Activated CD8-positive, alpha-beta T cell treated with anti-CD3 and anti-CD28 coated beads, Interleukin-2, amount 10 ng/mL, durations not matched to agents 7 days and 5 days (primary cell): ENCODE measurements around the gene PIAS3. TPM values are rescaled to one million over a fixed set of nuclear protein-coding genes. Genes with fewer than 3 reads are reported as not detected.
"Not testable (repeated sequence)": the region's sequence is repeated elsewhere in the genome, so short reads cannot be mapped to it uniquely, and the experiment has no call there.

Source experiments
- ATAC-seq: fragments of 150-1000 bp; cut with Tn5 transposase; one replicate; pipeline ENCODE4 v1.10.0; 2021; ENCODE audit warnings: moderate library complexity
- CTCF ChIA-PET: fragments of 350-600 bp; sonication (Branson Sonifier 250); formaldehyde crosslinking; loops from one replicate; lab custom pipeline; 2021; ENCODE audit warnings: antibody characterized with exemption; lab: Charles Lee
- POLR2A ChIA-PET: fragments of 350-600 bp; sonication (Branson Sonifier 250); formaldehyde crosslinking; loops from one replicate; lab custom pipeline; 2021; ENCODE audit warnings: antibody characterized with exemption; lab: Charles Lee
- DNase-seq: peaks from one replicate; pipeline ENCODE4 v3.0.0-alpha.2; 2020
- H3K27ac Mint-ChIP-seq: one replicate; pipeline ENCODE4 v1.8.0; 2021; ENCODE audit warnings: mild to moderate bottlenecking, mixed read lengths
- H3K27me3 Mint-ChIP-seq: one replicate; pipeline ENCODE4 v1.8.0; 2021; ENCODE audit warnings: low read depth, mixed read lengths
- H3K36me3 Mint-ChIP-seq: one replicate; pipeline ENCODE4 v1.8.0; 2021; ENCODE audit warnings: low read depth, mixed read lengths
- H3K4me1 Mint-ChIP-seq: one replicate; pipeline ENCODE4 v1.8.0; 2021; ENCODE audit warnings: low read depth, mixed read lengths
- H3K4me3 Mint-ChIP-seq: one replicate; pipeline ENCODE4 v1.8.0; 2021; ENCODE audit warnings: mild to moderate bottlenecking, mixed read lengths
- H3K9me3 Mint-ChIP-seq: one replicate; pipeline ENCODE4 v1.8.0; 2022; ENCODE audit warnings: mixed read lengths; ENCODE audit not compliant: insufficient read depth
- total RNA-seq, 2 experiments: library from RNA; stranded (reverse); gene quantifications; one replicate each; pipeline ENCODE4 v1.2.3, GENCODE V29; 2021

Gene PIAS3
- total RNA-seq, 2 experiments from 2014 or later, result 19.8 to 23.7 TPM

DNA sequence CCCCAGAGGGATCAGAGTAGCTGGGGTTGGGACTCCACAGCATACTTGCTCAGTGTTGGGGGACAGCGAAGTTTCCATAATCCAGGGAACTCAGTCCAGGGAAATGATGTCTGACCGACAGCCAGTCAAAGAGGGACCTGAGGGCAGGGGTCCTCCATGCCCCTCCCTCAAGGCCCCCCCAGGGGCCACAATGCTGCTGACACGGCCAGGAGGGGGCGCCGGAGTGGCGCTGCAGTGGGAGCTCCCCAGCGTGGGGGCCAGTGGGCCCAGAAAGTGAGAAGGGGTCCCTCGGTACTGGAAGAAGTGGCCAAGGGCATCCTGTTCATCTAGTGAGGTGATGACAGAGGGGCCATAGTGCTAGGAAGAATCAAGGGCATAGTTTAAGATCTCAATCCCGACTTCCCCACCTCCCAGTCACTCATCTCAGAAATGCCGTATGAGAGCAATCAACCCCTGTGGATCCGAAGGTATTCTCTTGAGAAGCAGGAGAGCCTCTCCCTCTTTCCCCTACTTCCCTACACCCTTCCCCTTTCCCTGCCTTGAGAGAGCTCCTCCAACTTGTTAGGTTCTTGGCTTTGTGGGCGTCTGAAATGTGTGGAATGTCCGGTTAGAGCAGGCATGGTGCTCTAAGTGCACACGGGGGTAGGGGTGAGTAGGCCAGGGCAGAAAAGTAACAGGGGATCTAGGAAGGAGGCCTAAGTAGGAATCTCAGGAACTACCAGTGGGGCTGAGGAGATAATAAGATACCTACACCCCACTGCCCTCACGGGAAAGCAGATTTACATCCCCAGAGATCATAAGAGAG is 9.3 kb downstream of the PIAS3 start:
- CTCF ChIA-PET, result interaction anchor here (0.9 to 11.7 kb wide), 10 partner anchors 11 to 168 kb away, joined by 3 to 271 read pairs (median 6); partner anchors contain the start of genes ANKRD34A, ANKRD35, PIAS3 and POLR3C
- no peak for DNase-seq
- no peak for ATAC-seq
- Mint-ChIP-seq H3K27ac (no peak overlapping the region), H3K36me3 (peaks cover 21% of the 10 kb centered on the region), H3K4me1 (peaks cover 7% of the 10 kb centered on the region), H3K9me3 (no peaks in the 10 kb centered on the region), H3K27me3 (no peaks in the 10 kb centered on the region), H3K4me3 (no peak overlapping the region)
- POLR2A ChIA-PET, result interaction anchor here (0.7 kb wide), 1 partner anchor 9 kb away, joined by 3 read pairs; no protein-coding TSS in a partner anchor

DNA sequence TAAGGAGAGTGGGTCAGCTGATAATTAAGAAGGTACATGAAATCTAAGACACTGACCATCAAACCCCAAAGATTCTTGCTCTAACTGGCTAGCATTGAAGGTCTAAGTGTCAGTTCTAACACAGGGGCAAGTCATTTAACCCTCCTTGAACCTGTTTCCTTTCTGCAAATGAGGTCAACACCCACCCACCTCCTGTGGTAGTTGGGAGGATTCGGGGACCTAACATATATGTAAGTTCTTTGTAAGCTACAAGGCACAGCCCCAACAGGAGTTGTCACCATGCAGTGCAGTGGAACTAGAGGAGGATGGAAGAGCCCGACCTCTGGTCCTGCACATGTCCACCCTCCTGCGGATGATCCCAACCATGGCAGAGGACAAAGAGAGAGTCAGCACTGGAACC is 11.1 kb downstream of the PIAS3 start:
- no peak for DNase-seq
- H3K27me3 Mint-ChIP-seq, result no peaks in the 10 kb centered on the region
- no peak overlapping the region for H3K4me3 Mint-ChIP-seq
- no peaks in the 10 kb centered on the region for H3K9me3 Mint-ChIP-seq
- H3K4me1 Mint-ChIP-seq, result peaks cover 7% of the 10 kb centered on the region
- ATAC-seq, result no peak
- CTCF ChIA-PET, result interaction anchor here (0.7 to 11.7 kb wide), 17 partner anchors 13 to 188 kb away, joined by 3 to 271 read pairs (median 46); partner anchors contain the start of genes ANKRD34A, ANKRD35, ITGA10 and PIAS3
- POLR2A ChIA-PET, result interaction anchor here (0.9 to 1.5 kb wide), 2 partner anchors 11 to 80 kb away, joined by 3 to 10 read pairs; partner anchors contain the start of genes PIAS3 and RBM8A
- H3K27ac Mint-ChIP-seq, result no peak overlapping the region
- H3K36me3 Mint-ChIP-seq, result peaks cover 15% of the 10 kb centered on the region

DNA sequence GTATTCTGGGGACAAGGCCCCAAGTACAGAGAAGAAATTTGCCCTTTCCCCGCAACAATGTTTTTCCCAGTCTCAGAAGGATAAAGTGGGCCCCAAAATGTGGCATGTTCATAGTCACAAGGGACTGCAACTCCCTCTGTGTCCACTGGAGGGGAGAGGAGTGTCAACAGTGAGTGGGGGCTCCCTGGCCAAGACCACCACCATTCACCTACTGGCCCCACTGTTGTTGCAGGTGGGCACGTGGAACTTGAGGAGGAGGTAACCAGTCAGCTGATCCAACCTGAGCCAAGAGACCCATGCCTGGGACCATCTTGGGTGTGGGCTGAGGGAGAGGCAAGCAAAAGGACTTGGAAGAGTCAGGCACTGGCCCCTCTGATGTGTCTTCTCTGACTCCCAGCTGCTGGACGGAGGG is 12.7 kb downstream of the PIAS3 start:
- ChIA-PET CTCF (interaction anchor here (0.6 to 11.7 kb wide), 34 partner anchors 14 to 190 kb away, joined by 3 to 271 read pairs (median 16); partner anchors contain the start of genes ANKRD34A, ANKRD35, HJV and ITGA10), POLR2A (interaction anchor here (1.0 to 3.4 kb wide), 8 partner anchors 12 to 190 kb away, joined by 3 to 38 read pairs (median 6); partner anchors contain the start of genes ANKRD34A, ITGA10, PIAS3 and POLR3GL)
- Mint-ChIP-seq H3K4me3 (no peak overlapping the region), H3K4me1 (peaks cover 7% of the 10 kb centered on the region), H3K27me3 (no peaks in the 10 kb centered on the region), H3K9me3 (no peaks in the 10 kb centered on the region), H3K36me3 (peaks cover 26% of the 10 kb centered on the region), H3K27ac (peak overlapping the region; percentile 72)
- DNase-seq (peak; percentile 57), ATAC-seq (peak; percentile 48)

DNA sequence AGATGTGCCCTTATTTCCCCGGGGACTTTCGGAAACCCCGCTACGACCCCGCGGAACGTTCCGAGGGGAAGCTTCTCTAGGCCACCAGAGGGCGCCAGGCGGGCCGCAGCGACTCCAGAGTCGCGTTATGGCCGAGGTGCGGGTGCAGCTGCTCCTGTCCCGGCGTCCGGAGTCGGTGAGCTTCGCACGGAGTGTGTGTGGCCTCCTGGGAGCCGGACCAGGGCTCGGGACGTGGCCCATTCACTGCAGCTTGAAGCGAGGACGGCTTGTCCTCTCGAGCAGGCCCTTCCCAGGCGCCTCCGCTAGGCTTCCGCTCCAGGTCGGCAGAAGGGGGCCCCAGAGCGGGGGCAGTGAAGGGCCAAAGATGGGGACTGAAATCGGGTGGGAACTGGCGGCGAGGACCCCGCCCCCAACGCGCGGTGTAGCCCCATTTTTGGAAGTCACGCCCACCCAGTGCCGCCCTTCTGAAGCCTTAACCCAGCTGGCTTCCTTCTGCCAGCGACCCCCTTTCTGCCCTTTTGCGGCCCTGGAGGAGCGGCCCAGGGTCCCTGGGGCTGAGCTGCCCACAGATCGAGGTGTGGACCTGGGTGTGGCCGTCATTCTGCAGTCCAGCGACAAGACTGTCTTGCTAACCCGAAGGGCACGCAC is 13.2 kb downstream of the PIAS3 start, which contains the start of gene NUDT17:
Gene NUDT17 (plus strand): TSS at position 117 of the 648 bp plus-strand sequence. CDS start 11 bp downstream, at position 128.
- ChIA-PET CTCF (interaction anchor here (0.6 to 11.7 kb wide), 60 partner anchors 14 to 200 kb away, joined by 3 to 271 read pairs (median 6); partner anchors contain the start of genes ANKRD34A, ANKRD35, HJV and ITGA10), POLR2A (interaction anchor here (0.7 to 3.4 kb wide), 13 partner anchors 11 to 190 kb away, joined by 3 to 38 read pairs (median 5); partner anchors contain the start of genes ANKRD34A, ITGA10, PEX11B and PIAS3)
- Mint-ChIP-seq H3K27ac (peak within 1 kb of the TSS; percentile 72), H3K9me3 (no peaks in the 10 kb centered on the region), H3K4me1 (peaks cover 7% of the 10 kb centered on the region), H3K27me3 (no peaks in the 10 kb centered on the region), H3K36me3 (peaks cover 27% of the 10 kb centered on the region), H3K4me3 (no peak within 1 kb of the TSS)
- ATAC-seq, result peak; percentile 88
- DNase-seq, result peak; percentile 85

DNA sequence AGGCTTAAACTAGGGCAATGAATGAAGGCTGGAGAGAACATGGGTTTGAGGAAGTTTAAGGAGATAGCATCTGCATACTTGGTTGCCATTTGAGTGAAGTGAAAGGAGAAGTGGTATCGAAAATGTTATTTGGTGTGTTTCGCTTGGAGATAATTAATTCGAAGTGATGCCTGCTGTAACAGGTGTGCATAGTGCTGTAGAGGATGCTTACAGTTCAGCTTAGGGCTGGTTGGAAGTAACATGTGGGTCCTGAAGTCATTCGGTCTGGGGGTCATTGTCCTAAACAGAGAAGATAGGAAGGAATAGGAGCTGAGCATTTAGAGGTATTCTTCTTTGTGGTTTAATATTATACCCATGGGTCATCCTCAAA is 13.8 kb downstream of the PIAS3 start:
- CTCF ChIA-PET, result interaction anchor here (0.6 to 11.7 kb wide), 62 partner anchors 14 to 201 kb away, joined by 3 to 271 read pairs (median 6); partner anchors contain the start of genes ANKRD34A, ANKRD35, HJV and ITGA10
- Mint-ChIP-seq H3K27me3 (no peaks in the 10 kb centered on the region), H3K36me3 (peaks cover 25% of the 10 kb centered on the region), H3K27ac (no peak overlapping the region), H3K4me3 (no peak overlapping the region), H3K4me1 (peaks cover 7% of the 10 kb centered on the region), H3K9me3 (no peaks in the 10 kb centered on the region)
- DNase-seq, result no peak
- POLR2A ChIA-PET, result interaction anchor here (0.7 to 3.4 kb wide), 11 partner anchors 11 to 133 kb away, joined by 3 to 38 read pairs (median 5); partner anchors contain the start of genes ANKRD34A, ITGA10, PEX11B and PIAS3
- peak; percentile 40 for ATAC-seq

DNA sequence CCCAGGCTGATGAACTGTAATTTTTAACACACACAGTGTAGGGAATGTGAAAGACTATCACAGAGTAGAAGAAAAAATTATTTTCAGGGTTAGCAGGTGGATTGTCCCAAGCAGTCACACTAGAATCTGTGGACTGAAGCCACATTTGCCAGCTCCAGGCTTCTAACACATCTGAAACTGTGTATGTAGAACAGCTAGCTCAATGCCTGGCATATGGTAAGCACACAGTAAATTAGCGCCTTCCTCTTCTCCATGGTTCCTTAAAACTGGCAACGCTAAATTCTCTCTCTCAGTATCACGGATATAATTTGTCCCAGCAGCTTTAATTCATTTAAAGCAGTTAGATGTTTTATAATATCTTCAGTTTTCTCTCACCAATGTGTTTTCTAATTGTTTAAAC is 15.8 kb downstream of the PIAS3 start:
- ATAC-seq, result no peak
- H3K9me3 Mint-ChIP-seq, result no peaks in the 10 kb centered on the region
- peaks cover 29% of the 10 kb centered on the region for H3K36me3 Mint-ChIP-seq
- no peak overlapping the region for H3K4me3 Mint-ChIP-seq
- ChIA-PET CTCF (interaction anchor here (1.3 to 11.7 kb wide), 5 partner anchors 12 to 173 kb away, joined by 4 to 271 read pairs (median 76); partner anchors contain the start of genes ANKRD34A, PIAS3, POLR3C and POLR3GL), POLR2A (interaction anchor here (1.0 kb wide), 1 partner anchor 17 kb away, joined by 4 read pairs; no protein-coding TSS in a partner anchor)
- no peaks in the 10 kb centered on the region for H3K27me3 Mint-ChIP-seq
- H3K4me1 Mint-ChIP-seq, result peaks cover 7% of the 10 kb centered on the region
- no peak overlapping the region for H3K27ac Mint-ChIP-seq
- DNase-seq, result no peak

DNA sequence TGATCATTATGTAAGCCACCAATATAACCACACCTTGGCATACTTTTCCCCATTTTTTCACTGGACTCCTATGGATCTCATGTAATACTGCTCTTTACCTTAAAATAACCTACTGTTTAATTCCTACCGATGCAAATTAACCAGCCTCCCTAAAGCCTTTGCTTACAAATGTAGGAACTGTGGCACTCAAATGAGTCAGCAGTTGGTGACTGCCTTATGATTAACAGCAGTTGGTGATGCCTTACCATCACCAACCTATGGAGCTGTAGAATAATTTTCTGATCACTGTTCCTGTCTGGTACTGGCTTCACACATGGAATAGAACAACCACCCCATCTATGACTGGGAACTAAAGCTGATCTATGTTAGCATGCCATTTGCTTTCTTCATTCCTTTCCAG is 21.2 kb downstream of the PIAS3 start:
- no peaks in the 10 kb centered on the region for H3K9me3 Mint-ChIP-seq
- DNase-seq (no peak), ATAC-seq (no peak)
- H3K36me3 Mint-ChIP-seq, result peaks cover 58% of the 10 kb centered on the region
- ChIA-PET CTCF (interaction anchor here (16.3 kb wide), 1 partner anchor 6 kb away, joined by 214 read pairs; the partner anchor contains the start of gene NUDT17), POLR2A (no interaction called here)
- no peak overlapping the region for H3K27ac Mint-ChIP-seq
- no peaks in the 10 kb centered on the region for H3K4me1 Mint-ChIP-seq
- H3K4me3 Mint-ChIP-seq, result no peak overlapping the region
- H3K27me3 Mint-ChIP-seq, result no peaks in the 10 kb centered on the region

DNA sequence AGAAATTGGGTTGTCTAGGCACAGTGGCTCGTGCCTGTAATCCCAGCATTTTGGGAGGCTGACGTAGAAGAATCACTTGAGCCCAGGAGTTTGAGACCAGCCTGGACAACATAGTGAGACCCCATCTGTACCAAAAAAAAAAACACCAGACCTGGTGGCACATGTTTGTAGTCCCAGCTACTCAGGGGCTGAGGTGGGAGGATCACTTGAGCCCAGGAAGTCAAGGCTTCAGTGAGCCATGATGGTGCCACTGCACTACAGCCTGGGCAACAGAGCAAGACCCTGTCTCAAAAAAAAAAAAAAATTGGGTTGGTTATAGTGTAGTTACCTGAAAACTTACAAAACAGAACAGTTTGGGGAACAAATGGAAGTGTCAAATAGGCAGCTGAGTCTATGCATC is 28.1 kb downstream of the PIAS3 start:
- ATAC-seq, POLR2A ChIA-PET, H3K9me3 Mint-ChIP-seq, H3K27ac Mint-ChIP-seq, DNase-seq, H3K27me3 Mint-ChIP-seq, H3K4me3 Mint-ChIP-seq: not testable (repeated sequence)
- CTCF ChIA-PET, result interaction anchor here (16.3 kb wide), 1 partner anchor 13 kb away, joined by 214 read pairs; the partner anchor contains the start of gene NUDT17
- Mint-ChIP-seq H3K4me1 (peaks cover 20% of the 10 kb centered on the region), H3K36me3 (peaks cover 67% of the 10 kb centered on the region)

DNA sequence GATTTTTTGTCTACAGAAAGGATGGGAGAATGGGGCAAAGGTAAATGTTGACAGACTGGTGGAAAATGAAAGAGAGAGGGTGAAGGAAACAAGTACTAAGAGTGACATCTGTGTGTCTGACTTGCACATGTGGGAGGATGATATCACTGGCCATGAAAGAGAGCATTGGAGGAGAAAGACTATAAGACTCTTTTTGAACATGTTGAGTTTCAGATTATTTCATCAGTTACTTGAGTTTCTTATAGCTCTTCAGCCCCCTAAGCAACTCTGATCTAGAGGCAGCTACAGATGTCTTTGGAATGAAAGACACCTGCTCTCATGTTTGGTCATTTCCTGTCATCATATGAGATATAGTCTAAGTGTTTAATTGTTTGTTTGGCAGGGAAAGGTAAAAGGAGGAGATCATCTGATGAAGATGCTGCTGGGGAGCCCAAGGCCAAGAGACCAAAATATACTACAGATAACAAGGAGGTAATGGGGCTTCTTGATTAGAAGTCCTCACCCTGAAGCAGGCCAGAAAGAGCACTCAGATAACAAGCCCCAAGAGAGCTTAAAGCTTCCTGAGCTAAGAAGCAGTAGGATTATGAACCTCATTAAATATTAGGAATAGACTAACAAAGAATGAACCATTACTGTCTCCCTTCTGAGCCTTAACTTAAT is 30.4 kb downstream of the PIAS3 start:
- no peak for ATAC-seq
- CTCF ChIA-PET, result interaction anchor here (0.9 to 16.3 kb wide), 4 partner anchors 16 to 149 kb away, joined by 3 to 214 read pairs (median 3); partner anchors contain the start of gene NUDT17
- DNase-seq, result no peak
- Mint-ChIP-seq H3K9me3 (no peaks in the 10 kb centered on the region), H3K27me3 (no peaks in the 10 kb centered on the region), H3K4me1 (peaks cover 30% of the 10 kb centered on the region), H3K27ac (peak overlapping the region; percentile 14), H3K4me3 (no peak overlapping the region), H3K36me3 (peaks cover 72% of the 10 kb centered on the region)
- POLR2A ChIA-PET, result interaction anchor here (1.1 kb wide), 1 partner anchor 50 kb away, joined by 3 read pairs; no protein-coding TSS in a partner anchor

DNA sequence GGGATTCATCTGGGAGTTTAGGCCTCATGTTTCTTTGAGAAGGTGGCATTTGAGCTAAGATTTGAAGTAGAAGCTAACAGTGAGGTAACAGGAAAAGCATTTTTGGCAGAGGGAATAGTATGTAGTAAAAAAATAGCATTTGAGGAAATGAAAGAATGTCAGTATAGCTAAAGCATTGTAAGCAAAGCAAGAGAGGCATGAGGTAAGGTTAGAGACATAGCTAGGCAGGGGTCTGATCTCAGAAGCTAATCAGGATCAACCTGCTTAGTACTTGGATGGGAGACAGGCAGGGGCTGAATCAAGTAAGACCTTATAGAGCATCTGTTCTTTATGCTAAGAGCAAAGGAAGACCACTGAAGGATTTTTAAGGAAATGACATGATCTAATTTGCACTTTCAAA is 30.9 kb downstream of the PIAS3 start:
- Mint-ChIP-seq H3K4me1 (peaks cover 30% of the 10 kb centered on the region), H3K36me3 (peaks cover 66% of the 10 kb centered on the region), H3K27ac (peak overlapping the region; percentile 14), H3K4me3 (no peak overlapping the region), H3K27me3 (no peaks in the 10 kb centered on the region), H3K9me3 (no peaks in the 10 kb centered on the region)
- ChIA-PET CTCF (interaction anchor here (0.9 to 16.3 kb wide), 5 partner anchors 16 to 149 kb away, joined by 3 to 214 read pairs (median 3); partner anchors contain the start of gene NUDT17), POLR2A (interaction anchor here (1.1 kb wide), 1 partner anchor 51 kb away, joined by 3 read pairs; no protein-coding TSS in a partner anchor)
- DNase-seq (no peak), ATAC-seq (no peak)
